HG02973 (cell line): Measurements from ENCODE around the gene ZNF524.

ENCODE experiments used
- ATAC-seq: cut with Tn5 transposase; IDR thresholded peaks from one replicate; pipeline ENCODE4 v1.9.1; 2021; ENCODE audit warnings: moderate library complexity; ENCODE audit not compliant: unreplicated experiment

ZNF524 gene

GRCh38 chr19:55618426-55618825 is 18.3 kb downstream of the ZNF524 start:
- ATAC-seq = no peak

- ATAC-seq = no peak
Observed at GRCh38 chr19:55619286-55619685, 19.2 kb downstream of the ZNF524 start.

- ATAC-seq = no peak
Observed at GRCh38 chr19:55620410-55621204, 20.5 kb downstream of the ZNF524 start.

GRCh38 chr19:55621205-55621672 is 21.2 kb downstream of the ZNF524 start:
- no peak for ATAC-seq

- ATAC-seq = no peak
Observed at GRCh38 chr19:55621673-55622231, 21.7 kb downstream of the ZNF524 start.

GRCh38 chr19:55622242-55622969 is 22.3 kb downstream of the ZNF524 start:
- no peak for ATAC-seq

- no peak for ATAC-seq
Observed at GRCh38 chr19:55623130-55623529, 23.0 kb downstream of the ZNF524 start.

GRCh38 chr19:55623561-55623960 is 23.5 kb downstream of the ZNF524 start:
- ATAC-seq = no peak

- ATAC-seq = no peak
Observed at GRCh38 chr19:55624109-55625003, 24.3 kb downstream of the ZNF524 start, which contains the start of gene ZNF784. ZNF784 (minus strand) TSS chr19:55624566; CDS start chr19:55624561, 5 bp downstream.

GRCh38 chr19:55625004-55625326 is 24.9 kb downstream of the ZNF524 start:
- ATAC-seq = no peak

- no peak for ATAC-seq
Observed at GRCh38 chr19:55626350-55626749, 26.3 kb downstream of the ZNF524 start.

- ATAC-seq = no peak
Observed at GRCh38 chr19:55632463-55632834, 32.4 kb downstream of the ZNF524 start.

GRCh38 chr19:55633861-55634260 is 33.8 kb downstream of the ZNF524 start:
- no peak for ATAC-seq

- no peak for ATAC-seq
Observed at GRCh38 chr19:55635334-55635717, 35.2 kb downstream of the ZNF524 start.

- no peak for ATAC-seq
Observed at GRCh38 chr19:55635856-55636440, 35.9 kb downstream of the ZNF524 start.

- no peak for ATAC-seq
Observed at GRCh38 chr19:55636723-55637122, 36.6 kb downstream of the ZNF524 start.

GRCh38 chr19:55637534-55637933 is 37.4 kb downstream of the ZNF524 start:
- ATAC-seq = no peak

- no peak for ATAC-seq
Observed at GRCh38 chr19:55638864-55639359, 38.8 kb downstream of the ZNF524 start.

GRCh38 chr19:55640043-55640576 is 40.0 kb downstream of the ZNF524 start:
- no peak for ATAC-seq
